ENCODE data around the gene NECAB3.

DNA sequence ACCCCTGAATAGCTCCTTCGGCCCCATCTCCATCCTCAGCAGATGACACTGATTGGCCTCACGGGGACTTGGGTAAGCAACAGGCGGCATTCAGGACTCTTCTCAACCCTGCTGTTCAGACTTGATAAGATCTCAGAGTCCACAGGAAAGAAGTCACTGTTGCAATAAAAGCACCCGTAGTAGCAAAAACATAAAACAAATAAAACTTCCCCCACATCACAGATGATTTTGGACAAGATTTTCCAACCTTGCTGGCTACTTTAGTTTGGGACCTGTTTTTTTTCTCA is 29.2 kb downstream of the NECAB3 start:
- TF ChIP-seq, protein P1, sequence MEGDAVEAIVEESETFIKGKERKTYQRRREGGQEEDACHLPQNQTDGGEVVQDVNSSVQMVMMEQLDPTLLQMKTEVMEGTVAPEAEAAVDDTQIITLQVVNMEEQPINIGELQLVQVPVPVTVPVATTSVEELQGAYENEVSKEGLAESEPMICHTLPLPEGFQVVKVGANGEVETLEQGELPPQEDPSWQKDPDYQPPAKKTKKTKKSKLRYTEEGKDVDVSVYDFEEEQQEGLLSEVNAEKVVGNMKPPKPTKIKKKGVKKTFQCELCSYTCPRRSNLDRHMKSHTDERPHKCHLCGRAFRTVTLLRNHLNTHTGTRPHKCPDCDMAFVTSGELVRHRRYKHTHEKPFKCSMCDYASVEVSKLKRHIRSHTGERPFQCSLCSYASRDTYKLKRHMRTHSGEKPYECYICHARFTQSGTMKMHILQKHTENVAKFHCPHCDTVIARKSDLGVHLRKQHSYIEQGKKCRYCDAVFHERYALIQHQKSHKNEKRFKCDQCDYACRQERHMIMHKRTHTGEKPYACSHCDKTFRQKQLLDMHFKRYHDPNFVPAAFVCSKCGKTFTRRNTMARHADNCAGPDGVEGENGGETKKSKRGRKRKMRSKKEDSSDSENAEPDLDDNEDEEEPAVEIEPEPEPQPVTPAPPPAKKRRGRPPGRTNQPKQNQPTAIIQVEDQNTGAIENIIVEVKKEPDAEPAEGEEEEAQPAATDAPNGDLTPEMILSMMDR (conservative IDR thresholded peaks at IDR 0.05; ENCODE audit: low read depth, low read length) = no peak
- TF ChIP-seq MAFK (IDR thresholded peaks at IDR 0.05; ENCODE audit: low read depth, low read length) (no peak), CEBPB (IDR thresholded peaks at IDR 0.05; ENCODE audit: low read depth, low read length) (no peak), MAZ (IDR thresholded peaks at IDR 0.05; ENCODE audit: borderline replicate concordance, low read depth, low read length) (no peak)
- TF ChIP-seq, protein P2, sequence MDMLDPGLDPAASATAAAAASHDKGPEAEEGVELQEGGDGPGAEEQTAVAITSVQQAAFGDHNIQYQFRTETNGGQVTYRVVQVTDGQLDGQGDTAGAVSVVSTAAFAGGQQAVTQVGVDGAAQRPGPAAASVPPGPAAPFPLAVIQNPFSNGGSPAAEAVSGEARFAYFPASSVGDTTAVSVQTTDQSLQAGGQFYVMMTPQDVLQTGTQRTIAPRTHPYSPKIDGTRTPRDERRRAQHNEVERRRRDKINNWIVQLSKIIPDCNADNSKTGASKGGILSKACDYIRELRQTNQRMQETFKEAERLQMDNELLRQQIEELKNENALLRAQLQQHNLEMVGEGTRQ (IDR thresholded peaks at IDR 0.05; ENCODE audit: low read depth, low read length) = no peak

Measured in IMR-90 (cell line).